T-cell (primary cell): Measurements from ENCODE around the gene NARS2. TPM values are rescaled to one million over a fixed set of nuclear protein-coding genes. Genes with fewer than 3 reads are reported as not detected.
"Not testable (repeated sequence)": the region's sequence is repeated elsewhere in the genome, so short reads cannot be mapped to it uniquely, and the experiment has no call there.

Experiments
- ATAC-seq, 4 experiments: fragments of 200-7000 bp in 3 of 4; fragments of 150-1000 bp in 1 of 4; cut with Tn5 transposase; replicated peaks in 1 of 4; 1 replicate in 3 of 4; 2 replicates in 1 of 4; pipeline ENCODE4 v1.10.0; 2021; ENCODE audit warnings: moderate library complexity in 3 of 4, mild to moderate bottlenecking in 2 of 4, moderate number of reproducible peaks in 1 of 4
- CTCF ChIA-PET, 2 donors: fragments of 300-600 bp; sonication (Branson Sonifier 250); formaldehyde crosslinking; loops; one replicate each; lab custom pipeline; 2022; ENCODE audit warnings: antibody characterized with exemption in 2 of 2; lab: Charles Lee
- POLR2A ChIA-PET, 2 donors: fragments of 300-600 bp; sonication (Branson Sonifier 250); formaldehyde crosslinking; loops; one replicate each; lab custom pipeline; 2022; ENCODE audit warnings: antibody characterized with exemption in 2 of 2; lab: Charles Lee
- DNase-seq, 35 experiments: peaks; one replicate each; pipeline versions ENCODE4 v3.0.0 to v3.0.0-alpha.2; 2013 to 2023
- H3K27ac ChIP-seq: one replicate; pipeline ENCODE4 v1.5.1; 2013; ENCODE audit warnings: low read length
- H3K27me3 ChIP-seq, 2 experiments: replicated peaks in 1 of 2; 1 replicate in 1 of 2; 2 replicates in 1 of 2; pipeline versions ENCODE4 v1.6.1 to v1.7.0; 2013; ENCODE audit warnings: low read length in 1 of 2, mixed read lengths in 1 of 2; ENCODE audit not compliant: control insufficient read depth in 2 of 2, insufficient read depth in 2 of 2; ENCODE audit errors: extremely low read depth in 1 of 2
- H3K36me3 ChIP-seq, 2 donors: 1 replicate in 1 of 2; 2 replicates in 1 of 2; pipeline versions ENCODE4 v1.6.1 to v1.7.0; 2013; ENCODE audit warnings: low read length in 1 of 2; ENCODE audit not compliant: control insufficient read depth in 2 of 2, insufficient read depth in 1 of 2; ENCODE audit errors: extremely low read depth in 1 of 2
- H3K4me1 ChIP-seq, 2 experiments: 1 replicate in 1 of 2; 2 replicates in 1 of 2; pipeline versions ENCODE4 v1.6.1 to v1.7.0; 2013; ENCODE audit warnings: low read length in 2 of 2, mixed read lengths in 1 of 2; ENCODE audit not compliant: insufficient read depth in 2 of 2, control insufficient read depth in 1 of 2; ENCODE audit errors: extremely low read depth in 1 of 2
- H3K4me3 ChIP-seq, 2 donors: 1 replicate in 1 of 2; 2 replicates in 1 of 2; pipeline versions ENCODE4 v1.5.1 to v1.7.0; 2013; ENCODE audit warnings: mild to moderate bottlenecking in 2 of 2, low read length in 1 of 2, moderate library complexity in 1 of 2; ENCODE audit not compliant: control insufficient read depth in 1 of 2; ENCODE audit errors: extremely low read depth in 1 of 2
- H3K9me3 ChIP-seq: 2 replicates; pipeline ENCODE4 v1.7.0; 2013
- H3K27ac Mint-ChIP-seq, 2 donors: one replicate each; pipeline ENCODE4 v1.8.0; 2020 to 2021; ENCODE audit warnings: mild to moderate bottlenecking in 2 of 2, mixed read lengths in 2 of 2
- H3K27me3 Mint-ChIP-seq, 2 donors: one replicate each; pipeline ENCODE4 v1.8.0; 2021 to 2022; ENCODE audit warnings: mixed read lengths in 2 of 2
- H3K36me3 Mint-ChIP-seq: one replicate; pipeline ENCODE4 v1.8.0; 2021; ENCODE audit warnings: mixed read lengths
- H3K4me1 Mint-ChIP-seq, 3 donors: one replicate each; pipeline ENCODE4 v1.8.0; 2020 to 2022; ENCODE audit warnings: mixed read lengths in 3 of 3, mild to moderate bottlenecking in 1 of 3
- H3K4me3 Mint-ChIP-seq, 3 donors: one replicate each; pipeline ENCODE4 v1.8.0; 2020 to 2022; ENCODE audit warnings: mild to moderate bottlenecking in 3 of 3, mixed read lengths in 3 of 3, moderate library complexity in 3 of 3
- H3K9me3 Mint-ChIP-seq, 3 donors: one replicate each; pipeline ENCODE4 v1.8.0; 2020 to 2022; ENCODE audit warnings: mixed read lengths in 3 of 3
- WGBS: methylation state at CpG from one replicate; pipeline ENCODE4 v1.1.5; 2013; ENCODE audit warnings: missing lambda C conversion rate; ENCODE audit not compliant: insufficient coverage; 5-methylcytosine and 5-hydroxymethylcytosine counted together
- total RNA-seq, 35 experiments: library from RNA in 6 of 35; stranded (reverse) in 6 of 35; fragments of 120-200 nt in 1 of 35; gene quantifications; one replicate each; pipeline versions ENCODE4 v1.2.1 to v1.2.4 and lab custom pipeline; 2013 to 2026

NARS2 gene
- total RNA-seq, 5 donors from 2014 or later (not counting 1 experiment from before 2014, with no cell fraction given) = 12.1 to 17.6 (median 13.3) TPM

- H3K4me3 ChIP-seq, H3K36me3 Mint-ChIP-seq, H3K4me3 Mint-ChIP-seq, CTCF ChIA-PET, DNase-seq, H3K9me3 ChIP-seq, POLR2A ChIA-PET, H3K27me3 ChIP-seq, H3K9me3 Mint-ChIP-seq, H3K27ac Mint-ChIP-seq, ATAC-seq, H3K27me3 Mint-ChIP-seq, H3K27ac ChIP-seq, H3K36me3 ChIP-seq, H3K4me1 ChIP-seq, H3K4me1 Mint-ChIP-seq: not testable (repeated sequence)
- 100% methylated on average over 3 of the region's 5 CpGs for WGBS
Measured at GRCh38 chr11:78609321-78609720, 34.7 kb upstream of the NARS2 start.

DNA sequence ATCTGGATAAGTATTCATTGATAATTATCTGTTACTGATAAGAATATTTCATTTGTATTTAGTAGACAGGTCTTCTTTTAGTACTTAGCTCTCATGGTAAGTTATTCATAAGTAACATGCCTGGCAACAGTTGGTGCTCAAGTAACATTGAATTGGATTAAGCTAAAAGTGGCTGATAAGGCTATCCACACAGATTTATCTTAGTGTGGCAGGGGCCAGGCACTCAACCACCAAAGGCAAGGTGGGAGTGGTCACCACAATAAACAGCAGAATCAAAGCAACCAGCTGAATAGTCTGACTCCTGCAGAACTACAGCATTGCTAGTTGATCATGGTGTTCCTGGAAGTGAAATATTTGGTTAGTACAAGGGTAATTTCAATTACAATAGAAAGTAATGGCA, 33.0 kb upstream of the NARS2 start:
- H3K36me3 Mint-ChIP-seq = no peaks in the 10 kb centered on the region
- no peak overlapping the region for H3K4me3 Mint-ChIP-seq
- no peaks in the 10 kb centered on the region for H3K4me1 Mint-ChIP-seq
- Histone ChIP-seq H3K27ac (no peak overlapping the region), H3K4me1 (no peaks in the 10 kb centered on the region), H3K4me3 (no peak overlapping the region), H3K36me3 (no peaks in the 10 kb centered on the region), H3K27me3 (peaks cover 0 to 14% of the 10 kb centered on the region in 2 experiments), H3K9me3 (no peaks in the 10 kb centered on the region)
- DNase-seq (no peak), ATAC-seq (no peak)
- H3K27ac Mint-ChIP-seq = no peak overlapping the region
- ChIA-PET CTCF (no interaction called here), POLR2A (no interaction called here)
- H3K9me3 Mint-ChIP-seq = no peaks in the 10 kb centered on the region
- peaks cover 11 to 14% of the 10 kb centered on the region in 2 donors for H3K27me3 Mint-ChIP-seq

DNA sequence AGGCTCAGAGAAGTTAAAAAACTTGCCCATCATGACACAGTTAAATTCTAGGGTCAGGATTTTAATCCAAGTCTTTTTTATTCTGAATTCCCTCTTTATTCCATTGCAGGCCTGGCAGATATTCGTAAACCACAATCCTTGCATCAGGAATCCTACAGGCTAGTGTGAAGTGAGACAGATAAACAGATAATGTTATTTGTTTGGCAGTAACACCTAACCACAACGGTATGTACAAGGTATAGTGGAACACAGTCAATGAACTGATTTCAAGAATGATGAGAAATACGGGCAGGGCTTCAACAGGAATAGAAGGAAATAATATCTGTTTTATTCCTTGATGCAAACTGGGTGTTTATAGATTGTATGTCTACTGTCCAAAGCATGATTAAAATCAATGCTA, 32.0 kb upstream of the NARS2 start:
- no peak overlapping the region for H3K4me3 Mint-ChIP-seq
- H3K27ac Mint-ChIP-seq = no peak overlapping the region
- no CpG with 5 or more reads among the region's 3 CpGs for WGBS

DNA sequence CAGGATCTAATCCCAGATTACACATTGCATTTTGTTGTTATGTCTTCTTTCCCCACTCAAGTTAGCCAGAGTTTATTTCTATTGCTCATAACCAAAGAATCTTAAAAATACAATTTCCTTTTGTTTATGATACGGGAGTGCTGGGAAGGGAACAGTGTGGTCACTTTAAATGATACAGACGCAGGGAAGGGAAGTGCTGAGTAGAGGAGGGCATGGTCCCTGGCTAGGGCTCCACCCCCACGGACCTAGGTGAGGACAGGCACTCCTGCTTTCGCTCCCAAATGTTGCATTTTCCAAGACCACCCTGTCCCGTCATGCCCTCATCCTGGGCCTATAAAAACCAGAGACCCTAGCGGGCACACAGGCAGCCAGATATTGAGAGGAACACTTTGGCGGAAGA, 30.6 kb upstream of the NARS2 start:
- no peak for DNase-seq
- H3K4me3 ChIP-seq = no peak overlapping the region
- Mint-ChIP-seq H3K9me3 (no peaks in the 10 kb centered on the region), H3K36me3 (no peaks in the 10 kb centered on the region), H3K4me3 (no peak overlapping the region), H3K27ac (no peak overlapping the region), H3K27me3 (peaks cover 26 to 29% of the 10 kb centered on the region in 2 donors), H3K4me1 (no peaks in the 10 kb centered on the region)
- 81% methylated on average over 6 of the region's 7 CpGs for WGBS
- peaks cover 0 to 14% of the 10 kb centered on the region in 2 experiments for H3K27me3 ChIP-seq
- POLR2A ChIA-PET = no interaction called here
- H3K4me1 ChIP-seq = no peaks in the 10 kb centered on the region
- CTCF ChIA-PET = no interaction called here
- no peaks in the 10 kb centered on the region for H3K36me3 ChIP-seq
- H3K9me3 ChIP-seq = no peaks in the 10 kb centered on the region
- ATAC-seq = no peak
- no peak overlapping the region for H3K27ac ChIP-seq

More for the DNA sequence above, 32.0 kb upstream of the NARS2 start:
- Histone ChIP-seq H3K4me3 (no peak overlapping the region), H3K36me3 (no peaks in the 10 kb centered on the region), H3K4me1 (no peaks in the 10 kb centered on the region), H3K9me3 (no peaks in the 10 kb centered on the region), H3K27me3 (peaks cover 0 to 14% of the 10 kb centered on the region in 2 experiments), H3K27ac (no peak overlapping the region)
- no peak for ATAC-seq
- no peaks in the 10 kb centered on the region for H3K4me1 Mint-ChIP-seq
- ChIA-PET POLR2A (no interaction called here), CTCF (no interaction called here)
- peaks cover 16 to 18% of the 10 kb centered on the region in 2 donors for H3K27me3 Mint-ChIP-seq
- no peak for DNase-seq
- H3K36me3 Mint-ChIP-seq = no peaks in the 10 kb centered on the region
- no peaks in the 10 kb centered on the region for H3K9me3 Mint-ChIP-seq

GRCh38 chr11:78603792-78604191, 29.1 kb upstream of the NARS2 start:
- ATAC-seq (no peak), DNase-seq (no peak)
- Histone ChIP-seq H3K27ac (no peak overlapping the region), H3K9me3 (no peaks in the 10 kb centered on the region), H3K4me3 (no peak overlapping the region), H3K27me3 (peaks cover 0 to 14% of the 10 kb centered on the region in 2 experiments), H3K36me3 (no peaks in the 10 kb centered on the region), H3K4me1 (no peaks in the 10 kb centered on the region)
- Mint-ChIP-seq H3K27ac (no peak overlapping the region), H3K36me3 (no peaks in the 10 kb centered on the region), H3K27me3 (peaks cover 26 to 30% of the 10 kb centered on the region in 2 donors), H3K4me3 (no peak overlapping the region), H3K9me3 (peaks cover 0 to 4% (median 0%) of the 10 kb centered on the region in 3 donors), H3K4me1 (no peaks in the 10 kb centered on the region)
- WGBS = no CpG with 5 or more reads among the region's 1 CpG
- POLR2A ChIA-PET = no interaction called here
- CTCF ChIA-PET = no interaction called here

DNA sequence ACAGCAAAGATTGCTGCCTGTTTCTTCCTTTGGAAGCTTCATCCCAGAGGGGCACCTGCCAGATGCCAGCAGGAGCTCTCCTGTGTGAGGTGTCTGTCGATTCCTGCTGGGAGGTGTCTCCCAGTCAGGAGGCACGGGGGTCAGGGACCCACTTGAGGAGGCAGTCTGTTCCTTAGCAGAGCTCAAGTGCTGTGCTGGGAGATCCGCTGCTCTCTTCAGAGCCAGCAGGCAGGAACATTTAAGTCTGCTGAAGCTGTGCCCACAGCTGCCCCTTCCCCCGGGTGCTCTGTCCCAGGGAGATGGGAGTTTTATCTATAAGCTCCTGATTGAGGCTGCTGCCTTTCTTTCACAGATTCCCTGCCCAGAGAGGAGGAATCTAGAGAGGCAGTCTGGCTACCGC, 28.1 kb upstream of the NARS2 start:
- peaks cover 0 to 14% of the 10 kb centered on the region in 2 experiments for H3K27me3 ChIP-seq
- H3K4me3 Mint-ChIP-seq, ATAC-seq, H3K4me1 Mint-ChIP-seq, H3K27ac ChIP-seq, DNase-seq, H3K4me1 ChIP-seq, H3K36me3 ChIP-seq, H3K36me3 Mint-ChIP-seq, H3K9me3 Mint-ChIP-seq, H3K9me3 ChIP-seq, POLR2A ChIA-PET, H3K4me3 ChIP-seq, CTCF ChIA-PET, H3K27ac Mint-ChIP-seq: not testable (repeated sequence)
- H3K27me3 Mint-ChIP-seq = peaks cover 26 to 30% of the 10 kb centered on the region in 2 donors
- 86% methylated on average over 1 of the region's 5 CpGs for WGBS

GRCh38 chr11:78601066-78601465, 26.4 kb upstream of the NARS2 start:
- ATAC-seq, H3K36me3 ChIP-seq, H3K27ac ChIP-seq, POLR2A ChIA-PET, H3K4me3 ChIP-seq, H3K36me3 Mint-ChIP-seq, DNase-seq, H3K9me3 ChIP-seq, H3K27ac Mint-ChIP-seq, H3K4me1 Mint-ChIP-seq, H3K4me1 ChIP-seq, H3K4me3 Mint-ChIP-seq, CTCF ChIA-PET, H3K9me3 Mint-ChIP-seq: not testable (repeated sequence)
- 94% methylated on average over 4 of the region's 5 CpGs for WGBS
- H3K27me3 ChIP-seq = peaks cover 0 to 14% of the 10 kb centered on the region in 2 experiments
- H3K27me3 Mint-ChIP-seq = peaks cover 26 to 30% of the 10 kb centered on the region in 2 donors
